MM.1S (cell line): ENCODE measurements around the gene STRN3.

Experiments
- EZH2 ChIP-seq: fragments of 300-600 bp; sonication (generic); optimal IDR thresholded peaks from 2 replicates; pipeline ENCODE3; 2017; ENCODE audit warnings: low read depth, mild to moderate bottlenecking, antibody characterized with exemption, low read length, mixed read lengths
- EZH2phosphoT487 ChIP-seq: fragments of 300-600 bp; sonication (generic); IDR thresholded peaks from 2 replicates; pipeline ENCODE4 v1.6.1; 2018; ENCODE audit warnings: antibody characterized with exemption, low read length
- TF ChIP-seq, protein P1 (sequence below): fragments of 300-600 bp; sonication (generic); IDR thresholded peaks from 2 replicates; pipeline ENCODE4 v1.5.1; 2016; ENCODE audit warnings: antibody characterized with exemption, low read length, mixed read lengths

DNA sequence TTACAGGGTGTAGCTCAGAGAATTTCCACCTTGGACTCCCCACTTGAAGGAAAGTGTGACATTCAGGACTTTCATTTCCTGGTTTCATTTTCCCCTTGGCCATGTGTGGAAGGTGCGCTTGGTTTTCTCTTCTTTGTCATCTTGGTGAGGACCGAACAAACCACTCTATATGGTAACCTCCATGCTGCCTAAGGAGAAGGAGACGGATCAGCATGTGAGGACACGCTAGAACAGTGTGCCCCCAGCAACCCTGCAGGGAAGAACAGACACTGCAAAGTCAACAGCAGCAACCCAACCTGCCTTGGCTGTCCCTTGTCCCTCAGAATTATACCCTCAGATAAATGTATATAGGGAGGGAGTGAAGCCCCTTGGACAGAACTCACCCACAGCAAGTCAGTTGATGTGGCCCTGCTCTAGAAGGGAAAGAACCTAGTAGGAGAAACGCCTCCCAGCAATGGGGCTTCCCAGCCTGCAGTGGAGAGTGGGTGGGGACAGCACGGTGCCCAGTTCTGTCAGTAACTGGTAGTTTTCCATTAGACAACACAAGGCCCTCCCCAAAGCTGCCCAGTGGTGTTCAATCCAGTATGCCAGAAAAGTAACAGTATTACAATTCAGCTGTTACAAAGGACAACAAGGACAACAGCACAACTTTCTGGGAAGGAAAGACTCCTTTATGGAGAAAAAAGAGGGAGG, 170.7 kb downstream of the STRN3 start:
- TF ChIP-seq, protein P1, sequence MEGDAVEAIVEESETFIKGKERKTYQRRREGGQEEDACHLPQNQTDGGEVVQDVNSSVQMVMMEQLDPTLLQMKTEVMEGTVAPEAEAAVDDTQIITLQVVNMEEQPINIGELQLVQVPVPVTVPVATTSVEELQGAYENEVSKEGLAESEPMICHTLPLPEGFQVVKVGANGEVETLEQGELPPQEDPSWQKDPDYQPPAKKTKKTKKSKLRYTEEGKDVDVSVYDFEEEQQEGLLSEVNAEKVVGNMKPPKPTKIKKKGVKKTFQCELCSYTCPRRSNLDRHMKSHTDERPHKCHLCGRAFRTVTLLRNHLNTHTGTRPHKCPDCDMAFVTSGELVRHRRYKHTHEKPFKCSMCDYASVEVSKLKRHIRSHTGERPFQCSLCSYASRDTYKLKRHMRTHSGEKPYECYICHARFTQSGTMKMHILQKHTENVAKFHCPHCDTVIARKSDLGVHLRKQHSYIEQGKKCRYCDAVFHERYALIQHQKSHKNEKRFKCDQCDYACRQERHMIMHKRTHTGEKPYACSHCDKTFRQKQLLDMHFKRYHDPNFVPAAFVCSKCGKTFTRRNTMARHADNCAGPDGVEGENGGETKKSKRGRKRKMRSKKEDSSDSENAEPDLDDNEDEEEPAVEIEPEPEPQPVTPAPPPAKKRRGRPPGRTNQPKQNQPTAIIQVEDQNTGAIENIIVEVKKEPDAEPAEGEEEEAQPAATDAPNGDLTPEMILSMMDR, result no peak
- no peak for TF ChIP-seq EZH2
- TF ChIP-seq EZH2phosphoT487, result no peak
